ENCODE results near the gene LYRM1. TPM values are rescaled to one million over a fixed set of nuclear protein-coding genes. Genes with fewer than 3 reads are reported as not detected.
A peak's percentile ranks its signal among the peaks of the same experiment; 100 is the strongest.

LYRM1 gene
- polyA plus RNA-seq, 2 of the 4 experiments (the other 2 are of a cell fraction): 38.6 to 44.0 TPM

DNA sequence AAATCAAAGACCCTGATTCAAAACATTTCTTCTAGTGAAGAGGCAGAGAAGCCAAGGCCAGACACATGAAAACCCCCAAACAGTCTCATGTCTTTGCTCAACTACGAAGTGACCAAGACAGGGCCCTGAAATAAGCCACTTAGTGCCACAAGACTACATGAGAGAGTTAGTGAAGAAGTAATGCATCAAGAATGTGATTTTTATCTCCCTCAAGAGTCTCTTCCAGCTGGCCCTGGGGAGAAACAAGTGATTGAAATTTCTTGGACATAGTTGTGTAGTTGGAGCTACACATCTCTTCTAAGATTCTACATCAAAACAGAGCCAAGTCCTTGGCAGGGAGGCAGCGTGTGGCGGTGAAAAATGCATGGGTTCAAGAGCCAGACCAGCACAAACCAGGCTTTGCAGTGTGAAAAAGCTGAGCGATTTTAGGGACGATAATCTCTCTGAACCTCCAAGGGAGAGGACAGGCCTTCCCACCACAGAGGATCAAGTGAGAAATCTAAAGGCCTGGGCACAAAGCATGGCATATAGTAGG is 30.6 kb downstream of the LYRM1 start:
- WGBS (ENCODE audit: missing lambda C conversion rate): 86% methylated on average over 5 of the region's 5 CpGs
- H3K9me3 ChIP-seq: no peaks in the 10 kb centered on the region
- no peak for ATAC-seq
- H3K4me3 ChIP-seq: no peak overlapping the region
- FAIRE-seq: no peak
- POLR2A ChIA-PET: no interaction called here
- H3K4me1 ChIP-seq: no peaks in the 10 kb centered on the region
- no peak overlapping the region for H3K4me2 ChIP-seq
- no peak overlapping the region for H3K27ac ChIP-seq
- DNase-seq (ENCODE audit: low read depth in 1 of 2, low spot score in 1 of 2): no peak
- TF ChIP-seq NR3C1 (IDR thresholded peaks at IDR 0.05): no peak
- TF ChIP-seq ZFP36 (IDR thresholded peaks at IDR 0.05; ENCODE audit: borderline replicate concordance, partially characterized antibody): no peak
- no peak for TF ChIP-seq EHMT2 (IDR thresholded peaks at IDR 0.05; ENCODE audit: low read depth)
- TF ChIP-seq BHLHE40 (IDR thresholded peaks at IDR 0.05; ENCODE audit: low read depth, low read length): no peak
- TF ChIP-seq RAD21 (conservative IDR thresholded peaks at IDR 0.05 in 1 of 2, IDR thresholded peaks at IDR 0.05 in 1 of 2): no peak
- no peak for TF ChIP-seq RNF2 (IDR thresholded peaks at IDR 0.05; ENCODE audit: borderline replicate concordance, low read depth)
- no peak for TF ChIP-seq PHF8 (IDR thresholded peaks at IDR 0.05; ENCODE audit: borderline replicate concordance, low read depth)
- no peak for TF ChIP-seq HEYL (CRISPR knock-in tag; IDR thresholded peaks at IDR 0.05)
- no peak for TF ChIP-seq EHF (CRISPR knock-in tag; IDR thresholded peaks at IDR 0.05)
- no peak for TF ChIP-seq MAZ (IDR thresholded peaks at IDR 0.05; ENCODE audit: borderline replicate concordance, low read depth, low read length)
- TF ChIP-seq CBX8 (IDR thresholded peaks at IDR 0.05): no peak
- no peak for TF ChIP-seq ESRRA (IDR thresholded peaks at IDR 0.05; ENCODE audit: borderline replicate concordance, low read length)
- no peak for TF ChIP-seq NPAS2 (CRISPR knock-in tag; IDR thresholded peaks at IDR 0.05; ENCODE audit: borderline replicate concordance)
- no peak for TF ChIP-seq JUNB (IDR thresholded peaks at IDR 0.05)
- no peak for TF ChIP-seq POLR2AphosphoS2 (conservative IDR thresholded peaks at IDR 0.05; ENCODE audit: low read length)
- TF ChIP-seq, protein P1, sequence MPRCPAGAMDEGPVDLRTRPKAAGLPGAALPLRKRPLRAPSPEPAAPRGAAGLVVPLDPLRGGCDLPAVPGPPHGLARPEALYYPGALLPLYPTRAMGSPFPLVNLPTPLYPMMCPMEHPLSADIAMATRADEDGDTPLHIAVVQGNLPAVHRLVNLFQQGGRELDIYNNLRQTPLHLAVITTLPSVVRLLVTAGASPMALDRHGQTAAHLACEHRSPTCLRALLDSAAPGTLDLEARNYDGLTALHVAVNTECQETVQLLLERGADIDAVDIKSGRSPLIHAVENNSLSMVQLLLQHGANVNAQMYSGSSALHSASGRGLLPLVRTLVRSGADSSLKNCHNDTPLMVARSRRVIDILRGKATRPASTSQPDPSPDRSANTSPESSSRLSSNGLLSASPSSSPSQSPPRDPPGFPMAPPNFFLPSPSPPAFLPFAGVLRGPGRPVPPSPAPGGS (IDR thresholded peaks at IDR 0.05): no peak
- TF ChIP-seq KDM5A (IDR thresholded peaks at IDR 0.05): no peak
- no peak for TF ChIP-seq FOSL2 (IDR thresholded peaks at IDR 0.05)
- TF ChIP-seq FOSL2 (CRISPR knock-in tag; IDR thresholded peaks at IDR 0.05): no peak
- CTCF ChIA-PET: interaction anchor here (1.0 to 1.3 kb wide), 3 partner anchors 15 to 257 kb away, joined by 3 read pairs; no protein-coding TSS in a partner anchor

DNA sequence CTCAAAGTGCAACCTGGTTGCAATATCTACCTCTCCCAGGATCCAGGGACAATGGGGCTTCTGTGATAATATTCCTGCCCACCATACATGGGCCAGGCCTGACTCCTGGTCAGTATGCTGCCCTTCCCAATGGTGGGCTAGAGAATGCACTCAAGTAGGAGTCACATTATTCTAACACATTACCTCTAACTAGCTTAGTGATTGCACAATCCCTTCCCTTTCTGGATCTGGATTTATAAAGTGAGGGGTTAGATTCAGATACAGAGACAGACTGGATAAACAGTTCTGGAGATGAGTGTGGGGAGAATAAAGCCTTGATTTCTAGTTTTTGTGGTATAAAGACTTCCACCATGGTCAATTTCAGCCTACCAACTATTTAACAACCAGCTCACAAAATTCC is 33.0 kb downstream of the LYRM1 start:
- CTCF ChIA-PET: interaction anchor here (1.8 kb wide), 1 partner anchor 83 kb away, joined by 6 read pairs; no protein-coding TSS in a partner anchor
- H3K9me3 ChIP-seq: no peaks in the 10 kb centered on the region
- H3K4me3 ChIP-seq: no peak overlapping the region
- FAIRE-seq (no peak), DNase-seq (ENCODE audit: low read depth in 1 of 2, low spot score in 1 of 2) (no peak), ATAC-seq (no peak)
- H3K4me2 ChIP-seq: no peak overlapping the region
- H3K27ac ChIP-seq: no peak overlapping the region
- H3K4me1 ChIP-seq: no peaks in the 10 kb centered on the region
- POLR2A ChIA-PET: no interaction called here
- TF ChIP-seq EHMT2 (IDR thresholded peaks at IDR 0.05; ENCODE audit: low read depth) (no peak), ZC3H11A (IDR thresholded peaks at IDR 0.05) (no peak), KDM5A (IDR thresholded peaks at IDR 0.05) (no peak), EHF (CRISPR knock-in tag; IDR thresholded peaks at IDR 0.05) (no peak), CEBPB (IDR thresholded peaks at IDR 0.05) (peak; percentile 22 to 35; a peak in 2 of 4 replicates)

DNA sequence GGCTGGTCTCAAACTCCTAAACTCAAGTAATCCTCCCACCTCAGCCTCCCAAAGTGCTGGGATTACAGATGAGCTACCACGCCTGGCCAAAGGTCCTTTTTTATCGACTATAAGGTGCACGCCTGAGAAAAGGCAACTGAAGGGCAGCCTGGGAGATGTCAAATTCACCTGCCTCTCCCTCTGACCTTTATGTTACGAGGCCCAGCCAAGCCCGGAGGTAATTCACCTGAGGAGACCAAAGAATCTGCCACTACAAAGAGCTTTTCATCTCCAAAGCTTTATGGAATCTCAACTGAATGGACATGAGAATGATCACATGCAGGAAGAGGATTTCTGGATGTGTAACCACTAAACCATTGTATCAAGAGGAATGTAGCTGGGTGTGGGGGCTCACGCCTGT is 37.2 kb downstream of the LYRM1 start:
- WGBS (ENCODE audit: missing lambda C conversion rate): 74% methylated on average over 6 of the region's 6 CpGs
- Histone ChIP-seq H3K4me2 (no peak overlapping the region), H3K4me1 (no peaks in the 10 kb centered on the region), H3K9me3 (no peaks in the 10 kb centered on the region), H3K4me3 (no peak overlapping the region), H3K27ac (0 out of 6 replicates have a peak overlapping the region, but pooled peaks of 1 of the 2 experiments have one; percentile 3)
- no peak for TF ChIP-seq KDM5A (IDR thresholded peaks at IDR 0.05)
- no peak for TF ChIP-seq ESRRA (IDR thresholded peaks at IDR 0.05; ENCODE audit: borderline replicate concordance, low read length)
- no peak for TF ChIP-seq RNF2 (IDR thresholded peaks at IDR 0.05; ENCODE audit: borderline replicate concordance, low read depth)
- TF ChIP-seq RCOR1 (IDR thresholded peaks at IDR 0.05; ENCODE audit: low read depth, low read length): no peak
- TF ChIP-seq SREBF2 (IDR thresholded peaks at IDR 0.05): no peak
- TF ChIP-seq EP300 (IDR thresholded peaks at IDR 0.05): no peak
- TF ChIP-seq HDAC2 (IDR thresholded peaks at IDR 0.05): no peak
- TF ChIP-seq, protein P2, sequence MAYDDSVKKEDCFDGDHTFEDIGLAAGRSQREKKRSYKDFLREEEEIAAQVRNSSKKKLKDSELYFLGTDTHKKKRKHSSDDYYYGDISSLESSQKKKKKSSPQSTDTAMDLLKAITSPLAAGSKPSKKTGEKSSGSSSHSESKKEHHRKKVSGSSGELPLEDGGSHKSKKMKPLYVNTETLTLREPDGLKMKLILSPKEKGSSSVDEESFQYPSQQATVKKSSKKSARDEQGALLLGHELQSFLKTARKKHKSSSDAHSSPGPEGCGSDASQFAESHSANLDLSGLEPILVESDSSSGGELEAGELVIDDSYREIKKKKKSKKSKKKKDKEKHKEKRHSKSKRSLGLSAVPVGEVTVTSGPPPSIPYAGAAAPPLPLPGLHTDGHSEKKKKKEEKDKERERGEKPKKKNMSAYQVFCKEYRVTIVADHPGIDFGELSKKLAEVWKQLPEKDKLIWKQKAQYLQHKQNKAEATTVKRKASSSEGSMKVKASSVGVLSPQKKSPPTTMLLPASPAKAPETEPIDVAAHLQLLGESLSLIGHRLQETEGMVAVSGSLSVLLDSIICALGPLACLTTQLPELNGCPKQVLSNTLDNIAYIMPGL (CRISPR knock-in tag; IDR thresholded peaks at IDR 0.05; ENCODE audit: borderline replicate concordance): no peak
- TF ChIP-seq NPAS2 (CRISPR knock-in tag; IDR thresholded peaks at IDR 0.05; ENCODE audit: borderline replicate concordance): no peak
- no peak for TF ChIP-seq CBX2 (IDR thresholded peaks at IDR 0.05; ENCODE audit: borderline replicate concordance, low read depth)
- no peak for TF ChIP-seq HEYL (CRISPR knock-in tag; IDR thresholded peaks at IDR 0.05)
- ChIA-PET POLR2A (no interaction called here), CTCF (interaction anchor here (0.7 to 1.6 kb wide), 7 partner anchors 11 to 205 kb away, joined by 3 to 4 read pairs (median 3); no protein-coding TSS in a partner anchor)
- ATAC-seq (no peak), FAIRE-seq (no peak), DNase-seq (ENCODE audit: low read depth in 1 of 2, low spot score in 1 of 2) (no peak)
